Measurements from ENCODE around the gene ABCA8. TPM values are rescaled to one million over a fixed set of nuclear protein-coding genes. Genes with fewer than 3 reads are reported as not detected.

Gene ABCA8
- total RNA-seq, 1 donor from 2014 or later, result 0.31 TPM

DNA sequence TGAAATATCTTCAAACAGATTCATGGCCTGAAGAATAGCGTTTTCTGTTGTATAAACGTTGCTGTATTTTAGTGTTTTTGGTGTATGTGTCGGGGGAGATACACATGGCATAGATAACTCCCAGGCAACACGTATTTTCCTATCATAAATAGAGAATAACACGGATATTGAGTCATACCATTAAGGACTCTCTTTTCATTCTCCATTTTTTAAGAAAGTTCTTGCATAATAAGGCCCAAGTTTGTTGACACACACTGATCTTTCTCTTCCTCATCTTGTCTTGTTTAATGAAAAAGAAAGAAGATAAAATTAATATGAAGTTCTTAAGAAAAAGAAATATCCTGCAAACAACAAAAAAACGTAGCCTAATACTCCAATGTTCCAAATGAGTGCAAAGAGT lies 13.4 kb downstream of the ABCA8 start:
- DNase-seq (ENCODE audit: low spot score), result no peak
- Mint-ChIP-seq H3K27me3 (ENCODE audit: unreplicated experiment) (no peaks in the 10 kb centered on the region), H3K4me3 (ENCODE audit: unreplicated experiment) (no peak overlapping the region), H3K4me1 (ENCODE audit: unreplicated experiment) (peaks cover 41% of the 10 kb centered on the region), H3K9me3 (ENCODE audit: unreplicated experiment) (no peaks in the 10 kb centered on the region), H3K36me3 (ENCODE audit: low read depth, unreplicated experiment) (no peaks in the 10 kb centered on the region), H3K27ac (ENCODE audit: unreplicated experiment) (no peak overlapping the region)
- TF ChIP-seq, protein P1, sequence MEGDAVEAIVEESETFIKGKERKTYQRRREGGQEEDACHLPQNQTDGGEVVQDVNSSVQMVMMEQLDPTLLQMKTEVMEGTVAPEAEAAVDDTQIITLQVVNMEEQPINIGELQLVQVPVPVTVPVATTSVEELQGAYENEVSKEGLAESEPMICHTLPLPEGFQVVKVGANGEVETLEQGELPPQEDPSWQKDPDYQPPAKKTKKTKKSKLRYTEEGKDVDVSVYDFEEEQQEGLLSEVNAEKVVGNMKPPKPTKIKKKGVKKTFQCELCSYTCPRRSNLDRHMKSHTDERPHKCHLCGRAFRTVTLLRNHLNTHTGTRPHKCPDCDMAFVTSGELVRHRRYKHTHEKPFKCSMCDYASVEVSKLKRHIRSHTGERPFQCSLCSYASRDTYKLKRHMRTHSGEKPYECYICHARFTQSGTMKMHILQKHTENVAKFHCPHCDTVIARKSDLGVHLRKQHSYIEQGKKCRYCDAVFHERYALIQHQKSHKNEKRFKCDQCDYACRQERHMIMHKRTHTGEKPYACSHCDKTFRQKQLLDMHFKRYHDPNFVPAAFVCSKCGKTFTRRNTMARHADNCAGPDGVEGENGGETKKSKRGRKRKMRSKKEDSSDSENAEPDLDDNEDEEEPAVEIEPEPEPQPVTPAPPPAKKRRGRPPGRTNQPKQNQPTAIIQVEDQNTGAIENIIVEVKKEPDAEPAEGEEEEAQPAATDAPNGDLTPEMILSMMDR (IDR thresholded peaks at IDR 0.05; ENCODE audit: unreplicated experiment), result no peak

GRCh38 chr17:68939195-68939594 lies 16.0 kb downstream of the ABCA8 start:
- H3K4me1 Mint-ChIP-seq (ENCODE audit: unreplicated experiment), result peaks cover 29% of the 10 kb centered on the region
- TF ChIP-seq, protein P1 (IDR thresholded peaks at IDR 0.05; ENCODE audit: unreplicated experiment), result no peak

DNA sequence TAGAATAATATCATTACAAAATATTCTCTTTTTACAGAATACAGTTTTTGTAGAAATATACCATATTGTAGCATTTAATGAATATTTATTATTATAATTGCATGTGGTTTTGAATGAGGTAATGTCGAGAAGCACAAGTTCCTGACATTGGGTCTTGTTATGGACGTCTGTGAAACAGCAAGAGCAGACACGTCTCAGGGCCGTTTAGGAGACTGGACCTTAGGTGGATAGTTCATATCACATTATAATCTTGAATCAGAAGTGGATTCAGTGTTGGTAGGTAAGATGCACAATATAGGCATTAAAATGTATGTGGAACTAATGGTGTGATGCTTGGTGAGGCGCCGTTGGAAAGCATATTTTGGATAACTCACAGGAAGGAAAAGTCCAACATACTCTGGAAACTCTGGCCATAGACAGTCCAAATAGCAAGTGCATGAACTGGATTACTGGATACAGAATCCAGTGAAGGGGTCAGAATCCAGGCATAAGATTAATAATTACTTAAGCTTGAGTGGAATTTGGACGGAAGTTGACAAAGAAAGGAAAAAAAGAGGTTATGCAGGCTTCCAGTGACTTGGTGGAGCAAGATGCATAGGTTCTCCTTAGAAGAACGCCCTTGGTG lies 17.2 kb downstream of the ABCA8 start:
- no peak for DNase-seq (ENCODE audit: low spot score)
- no peak overlapping the region for H3K4me3 Mint-ChIP-seq (ENCODE audit: unreplicated experiment)
- H3K9me3 Mint-ChIP-seq (ENCODE audit: unreplicated experiment), result no peaks in the 10 kb centered on the region
- H3K27me3 Mint-ChIP-seq (ENCODE audit: unreplicated experiment), result no peaks in the 10 kb centered on the region
- no peaks in the 10 kb centered on the region for H3K36me3 Mint-ChIP-seq (ENCODE audit: low read depth, unreplicated experiment)
- peaks cover 26% of the 10 kb centered on the region for H3K4me1 Mint-ChIP-seq (ENCODE audit: unreplicated experiment)
- no peak overlapping the region for H3K27ac Mint-ChIP-seq (ENCODE audit: unreplicated experiment)
- TF ChIP-seq, protein P1 (IDR thresholded peaks at IDR 0.05; ENCODE audit: unreplicated experiment), result no peak

More at GRCh38 chr17:68939195-68939594, 16.0 kb downstream of the ABCA8 start:
- Mint-ChIP-seq H3K27ac (ENCODE audit: unreplicated experiment) (peak overlapping the region; percentile 49), H3K9me3 (ENCODE audit: unreplicated experiment) (no peaks in the 10 kb centered on the region), H3K27me3 (ENCODE audit: unreplicated experiment) (no peaks in the 10 kb centered on the region), H3K4me3 (ENCODE audit: unreplicated experiment) (no peak overlapping the region), H3K36me3 (ENCODE audit: low read depth, unreplicated experiment) (no peaks in the 10 kb centered on the region)
- no peak for DNase-seq (ENCODE audit: low spot score)

GRCh38 chr17:68927516-68927915 lies 27.7 kb downstream of the ABCA8 start:
- H3K4me3 Mint-ChIP-seq (ENCODE audit: unreplicated experiment), result no peak overlapping the region
- peak overlapping the region; percentile 79 for H3K27ac Mint-ChIP-seq (ENCODE audit: unreplicated experiment)
- no peaks in the 10 kb centered on the region for H3K9me3 Mint-ChIP-seq (ENCODE audit: unreplicated experiment)

More at GRCh38 chr17:68927516-68927915, 27.7 kb downstream of the ABCA8 start:
- Mint-ChIP-seq H3K27me3 (ENCODE audit: unreplicated experiment) (peaks cover 2% of the 10 kb centered on the region), H3K36me3 (ENCODE audit: low read depth, unreplicated experiment) (no peaks in the 10 kb centered on the region), H3K4me1 (ENCODE audit: unreplicated experiment) (peaks cover 34% of the 10 kb centered on the region)
- no peak for DNase-seq (ENCODE audit: low spot score)
- TF ChIP-seq, protein P1 (IDR thresholded peaks at IDR 0.05; ENCODE audit: unreplicated experiment), result no peak
